GM18951 (cell line): ENCODE measurements around the gene KDM4C.

Source experiments
- POLR2A ChIP-seq: IDR thresholded peaks from 4 replicates; pipeline ENCODE4 v1.6.1; 2011; ENCODE audit warnings: mild to moderate bottlenecking; ENCODE audit not compliant: insufficient read length, insufficient read depth; ENCODE audit errors: extremely low read depth
- in situ Hi-C: fragments of 300-500 bp; cut with MboI; formaldehyde crosslinking; loops from one replicate; pipeline ENCODE4 v1.12.0; 2022; ENCODE audit warnings: low sequenced_read_pairs, mixed read lengths, inconsistent platforms; ENCODE audit not compliant: unreplicated experiment

Gene KDM4C

DNA sequence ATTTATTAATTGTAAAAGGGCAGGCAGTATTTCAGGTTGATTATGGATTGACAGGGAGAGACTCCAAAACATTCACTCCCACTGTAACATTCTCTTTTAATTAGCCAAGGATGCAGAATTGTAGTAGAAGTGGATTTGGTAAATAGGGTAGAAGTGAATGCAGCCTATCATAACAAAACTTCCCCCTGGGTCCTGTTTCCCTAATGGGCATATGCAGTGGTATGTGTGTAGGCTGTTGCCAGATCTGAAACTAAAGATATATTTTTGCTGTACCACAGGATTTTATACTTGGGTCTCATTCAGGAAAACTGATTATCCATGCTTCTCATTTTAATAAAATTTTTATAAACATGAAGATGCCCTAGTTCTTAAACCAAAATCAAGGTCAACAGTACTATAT is 351.2 kb downstream of the KDM4C start:
- in situ Hi-C loops = no loop called here
- no peak for TF ChIP-seq POLR2A

DNA sequence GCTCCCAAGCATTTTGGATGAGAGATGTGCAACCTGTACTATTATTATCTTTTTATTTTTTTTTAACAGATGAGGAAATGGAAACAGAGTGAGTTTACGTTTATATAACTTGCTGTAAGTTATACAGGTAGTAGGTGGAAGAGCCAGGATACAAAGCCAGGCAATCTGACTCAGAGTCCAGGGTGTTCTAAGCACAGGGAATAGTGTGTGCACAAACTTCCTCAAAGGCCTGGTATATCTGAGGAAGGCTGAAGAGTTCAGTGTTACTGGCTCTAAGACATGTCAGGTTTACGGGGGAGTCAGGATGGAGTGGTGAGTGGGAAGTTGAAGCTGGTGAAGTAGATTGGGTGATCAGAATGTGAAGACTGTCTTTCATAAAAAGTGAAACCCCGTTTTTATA is 353.6 kb downstream of the KDM4C start:
- no peak for TF ChIP-seq POLR2A
- in situ Hi-C loops = no loop called here

DNA sequence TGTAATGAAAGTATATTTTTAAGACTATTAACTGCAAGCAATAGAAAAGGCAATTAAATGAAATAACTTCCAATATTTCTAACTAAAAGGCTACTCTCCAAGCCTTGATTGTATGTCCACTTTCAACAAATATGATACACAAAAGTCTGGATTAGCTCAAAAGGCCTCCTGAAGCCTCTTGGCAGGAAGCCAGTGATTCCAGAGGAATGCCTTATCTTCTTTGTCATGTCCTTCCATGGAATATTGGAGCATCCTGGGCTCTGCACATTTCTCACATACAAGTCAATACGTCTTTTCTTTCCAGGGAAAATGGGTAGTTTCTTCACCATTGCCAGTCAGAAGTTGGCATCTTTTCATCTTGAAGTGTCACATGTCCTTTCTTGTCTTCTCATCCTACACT is 357.8 kb downstream of the KDM4C start:
- TF ChIP-seq POLR2A = no peak
- in situ Hi-C loops = no loop called here

DNA sequence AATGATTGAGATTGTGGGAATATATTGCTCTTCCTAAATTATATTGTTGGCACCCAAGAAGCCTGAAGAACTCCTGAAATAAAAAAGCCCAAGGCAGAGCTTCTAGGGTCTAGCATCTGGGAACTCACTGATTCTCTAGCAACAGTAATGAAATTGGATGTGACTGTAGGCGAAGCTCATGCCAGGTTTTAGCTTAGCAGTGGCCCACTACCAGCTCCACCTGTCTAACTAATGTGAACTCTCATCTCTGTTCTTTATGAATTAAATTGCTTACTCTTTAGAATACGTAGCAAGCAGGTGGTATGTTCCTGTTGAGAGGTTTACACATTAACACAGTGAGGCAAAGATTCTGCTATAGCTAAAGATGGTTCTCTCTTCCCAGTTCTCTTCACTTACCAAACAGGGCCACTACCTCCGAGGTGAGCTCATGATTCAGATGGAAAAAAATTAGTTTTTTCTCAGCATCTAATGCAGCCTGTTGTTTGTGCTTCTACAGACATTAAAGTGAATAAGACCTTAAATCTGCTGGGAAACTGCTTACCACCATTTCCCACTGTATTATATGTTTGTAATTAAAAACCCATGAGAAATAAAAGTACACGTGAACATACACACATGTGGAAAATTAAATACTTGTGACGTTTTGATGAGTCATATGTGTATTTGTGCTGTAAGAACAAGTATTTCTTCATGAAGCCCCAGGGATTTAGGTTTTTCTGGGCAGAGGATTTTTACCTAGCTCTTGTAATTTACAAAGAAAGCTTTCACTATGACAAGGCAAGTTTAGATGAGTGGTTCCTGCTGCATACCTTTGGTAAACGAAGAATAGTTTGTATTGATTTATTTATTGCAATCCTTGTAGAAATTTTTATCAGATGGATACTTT is 360.1 kb downstream of the KDM4C start:
- no peak for TF ChIP-seq POLR2A
- in situ Hi-C loops = no loop called here

DNA sequence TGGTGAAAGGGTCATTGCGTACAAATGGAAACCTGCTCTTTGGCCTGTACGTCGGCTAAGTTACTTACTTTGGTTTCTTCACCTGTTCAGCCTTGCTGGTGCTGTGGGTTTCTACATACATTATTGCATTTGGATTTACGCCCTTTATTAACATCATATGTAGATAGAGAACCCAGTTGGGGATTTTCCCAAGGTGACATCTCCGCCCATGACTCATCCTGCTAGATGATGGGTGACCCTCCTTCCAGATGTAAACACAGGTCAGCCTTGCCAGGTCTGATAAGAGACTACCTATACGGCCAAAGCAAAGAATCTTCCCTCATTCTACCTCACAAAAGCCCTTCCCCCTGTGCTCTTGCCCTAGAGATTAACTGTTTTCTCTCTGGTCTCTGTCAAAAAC is 360.9 kb downstream of the KDM4C start:
- no peak for TF ChIP-seq POLR2A
- in situ Hi-C loops = no loop called here

DNA sequence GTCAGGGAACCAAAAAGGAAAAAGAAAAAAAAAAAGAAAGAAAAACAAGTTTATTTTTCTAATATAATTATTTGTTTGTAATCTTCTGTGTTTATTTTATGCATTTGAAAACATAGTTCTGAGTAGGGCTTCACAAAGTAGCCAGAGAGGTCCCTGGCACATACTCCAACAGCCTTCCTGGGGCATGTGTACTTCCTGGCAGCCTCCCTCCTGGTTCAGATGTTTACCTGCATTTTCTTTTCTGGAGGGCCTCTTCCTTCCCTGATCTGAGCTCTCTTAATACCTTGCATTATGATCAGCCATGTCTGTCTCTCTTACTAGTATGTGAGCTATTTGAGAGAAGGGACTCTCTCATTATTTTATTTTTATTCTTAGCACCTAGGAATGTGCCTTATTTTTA is 361.8 kb downstream of the KDM4C start:
- in situ Hi-C loops = no loop called here
- no peak for TF ChIP-seq POLR2A

DNA sequence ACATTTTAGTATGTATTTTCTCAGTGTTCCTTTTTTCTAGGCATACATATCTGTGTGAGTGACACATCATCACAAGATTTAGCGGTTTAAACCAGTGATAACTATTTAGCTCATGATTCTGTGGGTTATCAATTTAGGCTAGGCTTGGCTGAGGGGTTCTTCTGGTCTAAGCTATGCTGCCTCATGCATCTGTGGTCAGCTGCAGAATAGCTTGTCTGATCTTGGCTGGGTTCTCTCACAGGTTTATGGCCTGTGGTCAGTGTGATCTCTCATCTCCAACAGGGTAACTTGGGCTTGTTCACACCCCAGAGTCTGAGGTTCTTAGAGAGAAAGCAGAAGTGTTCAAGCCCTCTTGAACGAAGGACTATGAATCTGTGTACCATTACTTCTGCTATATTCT is 363.3 kb downstream of the KDM4C start:
- no peak for TF ChIP-seq POLR2A
- in situ Hi-C loops = no loop called here

DNA sequence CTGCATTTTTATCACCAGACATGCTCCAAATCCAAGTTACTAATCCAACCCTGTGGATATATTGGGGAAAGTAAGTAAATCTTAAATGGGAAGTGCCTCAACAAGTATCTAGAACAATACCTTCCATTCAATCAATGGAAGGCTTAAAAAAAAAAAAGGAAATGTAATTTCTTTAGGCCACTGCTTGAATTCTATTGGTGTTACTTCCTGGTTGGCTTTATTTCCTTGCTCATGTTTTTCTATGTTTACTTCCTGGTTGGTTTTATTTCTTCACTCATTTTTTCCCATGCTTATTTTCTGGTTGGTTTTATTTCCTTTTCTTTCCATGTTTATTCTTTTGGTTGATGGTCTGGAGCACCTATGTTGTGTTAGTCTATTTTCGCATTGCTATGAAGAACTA is 363.9 kb downstream of the KDM4C start:
- in situ Hi-C loops = no loop called here
- TF ChIP-seq POLR2A = no peak

DNA sequence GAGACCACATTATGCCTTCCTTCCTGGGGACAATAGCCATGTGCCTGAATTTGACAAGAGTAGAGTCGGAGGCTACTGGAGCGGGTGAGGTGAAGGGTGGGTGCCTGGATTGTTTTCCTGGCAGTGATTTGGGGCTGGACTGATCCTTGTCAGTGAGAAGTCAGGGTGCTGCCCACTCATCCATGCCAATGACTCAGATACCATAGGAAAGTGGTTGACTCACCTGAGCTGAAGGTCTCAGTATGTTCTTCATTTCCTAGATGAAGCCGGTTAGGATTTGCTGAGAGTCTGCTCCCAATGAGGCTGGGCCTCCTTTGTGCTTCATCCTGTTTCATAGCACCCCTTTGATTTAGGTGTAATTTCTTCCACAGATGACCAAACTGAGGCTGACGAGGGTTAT is 366.0 kb downstream of the KDM4C start:
- TF ChIP-seq POLR2A = no peak
- in situ Hi-C loops = no loop called here

DNA sequence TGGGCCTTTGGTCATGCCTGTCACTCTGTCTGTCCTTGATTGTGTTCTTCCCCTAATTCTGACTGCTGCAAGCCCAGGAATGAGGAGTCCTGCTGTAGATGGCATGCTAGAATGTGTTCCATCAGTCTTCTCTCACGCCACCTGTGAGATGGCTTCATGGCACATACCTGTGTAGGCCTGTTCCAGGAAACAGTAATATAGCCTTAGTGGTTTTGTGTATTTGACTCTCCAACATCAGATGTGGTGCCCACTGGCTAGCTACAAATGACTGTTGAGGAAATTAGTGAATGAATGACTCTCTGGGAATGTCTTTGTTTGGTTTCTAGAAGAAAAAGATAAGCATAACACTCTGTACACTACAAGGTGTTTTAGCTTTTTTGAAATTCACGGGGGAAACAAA is 367.5 kb downstream of the KDM4C start:
- in situ Hi-C loops = no loop called here
- no peak for TF ChIP-seq POLR2A

DNA sequence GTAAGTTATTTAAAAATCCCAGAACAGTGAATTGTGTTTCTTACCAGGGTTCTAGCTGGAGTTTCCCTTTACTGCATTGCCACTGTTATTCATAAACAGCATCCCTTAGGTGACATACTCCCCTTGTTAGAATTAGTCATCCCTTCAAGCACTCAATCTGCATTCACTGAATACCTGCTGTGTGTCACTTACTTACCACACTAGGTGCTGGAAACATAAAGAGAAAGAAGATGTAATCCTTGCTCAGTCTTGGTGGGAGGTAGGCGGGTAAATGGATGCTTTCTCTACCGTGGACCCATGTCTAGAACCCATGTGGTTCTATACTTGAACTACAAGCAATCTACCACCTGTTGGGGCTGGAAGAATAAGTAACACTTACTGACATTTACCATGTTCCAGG is 371.6 kb downstream of the KDM4C start:
- no peak for TF ChIP-seq POLR2A
- in situ Hi-C loops = no loop called here

DNA sequence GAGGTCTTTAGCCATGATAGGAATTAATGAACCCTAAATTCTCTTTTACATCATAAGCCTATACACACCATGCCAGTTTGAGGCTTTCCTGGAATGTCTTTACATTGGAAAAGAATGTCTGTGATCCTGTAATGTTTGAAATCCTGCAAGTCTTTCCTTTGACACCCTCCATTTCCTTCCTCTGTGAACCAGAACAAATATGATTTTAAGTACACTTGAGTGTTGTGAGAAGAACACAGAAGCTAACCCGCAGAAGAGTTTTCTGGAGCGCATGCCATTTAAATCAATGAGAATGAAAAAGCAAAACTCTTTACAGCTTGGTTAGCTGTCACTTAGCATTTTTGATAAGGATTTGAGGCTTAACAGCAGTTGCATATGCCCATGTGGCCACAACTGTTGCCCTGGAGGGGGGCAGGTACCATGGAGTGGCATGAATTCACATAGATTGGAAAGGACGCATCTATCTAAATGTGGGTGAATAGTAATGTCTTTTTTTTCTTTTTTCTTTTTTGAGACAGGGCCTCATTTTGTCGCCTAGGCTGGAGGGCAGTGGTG is 372.6 kb downstream of the KDM4C start:
- TF ChIP-seq POLR2A = no peak
- in situ Hi-C loops = no loop called here

DNA sequence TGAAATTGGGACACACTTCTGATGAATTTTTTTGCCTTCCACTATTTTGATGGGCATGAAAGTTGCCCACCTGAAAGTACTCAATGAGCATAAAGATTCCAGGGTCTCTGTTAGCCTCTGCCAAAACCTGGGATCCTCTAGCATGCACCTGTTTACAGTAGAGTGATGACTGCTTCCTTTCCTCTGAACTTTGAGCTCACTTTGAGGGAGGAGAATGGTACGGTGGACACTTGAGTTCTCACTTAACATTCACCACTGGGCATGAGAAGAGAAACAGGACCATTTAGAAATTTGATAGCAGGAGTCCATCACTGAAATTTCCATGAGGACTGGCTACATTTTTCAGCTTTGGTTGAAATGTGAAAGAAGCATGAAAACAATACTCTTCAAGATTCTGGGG is 374.8 kb downstream of the KDM4C start:
- no peak for TF ChIP-seq POLR2A
- in situ Hi-C loops = no loop called here

DNA sequence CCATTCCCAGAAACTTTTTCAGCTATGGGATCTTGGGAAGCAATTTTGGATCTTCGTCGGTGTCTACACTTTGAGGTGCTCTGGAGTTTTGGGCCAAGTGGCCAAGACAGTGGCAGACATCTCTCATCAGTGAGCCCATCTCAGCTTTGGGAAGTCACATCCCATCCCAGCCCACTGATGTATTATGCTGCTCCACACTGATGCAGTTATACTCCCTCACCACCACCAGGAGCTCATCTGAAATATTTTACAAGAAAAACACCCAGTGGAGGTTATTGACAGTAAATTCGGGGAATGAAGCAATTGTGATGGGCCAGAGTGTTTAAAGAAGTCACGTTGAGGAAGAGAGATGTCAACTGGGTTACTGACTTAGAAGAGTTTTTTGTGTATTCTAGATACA is 378.0 kb downstream of the KDM4C start:
- in situ Hi-C loops = no loop called here
- TF ChIP-seq POLR2A = no peak
